SK-N-SH (cell line): ENCODE data around the gene STX1A. TPM values are rescaled to one million over a fixed set of nuclear protein-coding genes. Genes with fewer than 3 reads are reported as not detected.
"Not testable (repeated sequence)": the region's sequence is repeated elsewhere in the genome, so short reads cannot be mapped to it uniquely, and the experiment has no call there.

Experiments
- CTCF ChIA-PET: fragments of 300-600, 350-600 bp; formaldehyde crosslinking; extraction: SDS; loops from one replicate; lab custom pipeline; 2021; lab: Yijun Ruan, JAX
- POLR2A ChIA-PET: fragments of 350-600 bp; sonication (Branson Sonifier 250); formaldehyde crosslinking; extraction: SDS; loops from one replicate; lab custom pipeline; 2020; ENCODE audit warnings: antibody characterized with exemption, inconsistent platforms; lab: Yijun Ruan, JAX
- DNase-seq: peaks from one replicate; pipeline ENCODE4 v3.0.0; 2012
- H2AFZ ChIP-seq: fragments of 200-600 bp; sonication (generic); 2 replicates; pipeline ENCODE4 v1.8.1; 2016; ENCODE audit warnings: antibody characterized with exemption, mild to moderate bottlenecking, low read depth
- H3F3A ChIP-seq: fragments of 200-600 bp; sonication (generic); replicated peaks from 2 replicates; pipeline ENCODE3; 2016; ENCODE audit warnings: antibody characterized with exemption, mild to moderate bottlenecking; ENCODE audit not compliant: insufficient read depth
- H3K27ac ChIP-seq, 2 experiments: fragments of 200-500 bp in 1 of 2; fragments of 200-600 bp in 1 of 2; sonication (Bioruptor generic) in 1 of 2; sonication (generic), shearing (Covaris generic) in 1 of 2; 2 replicates each; pipeline versions ENCODE4 v1.5.1 to v1.6.1; 2014 to 2016; ENCODE audit warnings: low read depth in 2 of 2, inconsistent platforms in 1 of 2, low read length in 1 of 2, mild to moderate bottlenecking in 1 of 2, mixed read lengths in 1 of 2
- H3K27me3 ChIP-seq: fragments of 200-600 bp; sonication (generic), shearing (Covaris generic); 2 replicates; pipeline ENCODE4 v1.6.1; 2016; ENCODE audit warnings: mixed run types; ENCODE audit not compliant: insufficient read depth
- H3K36me3 ChIP-seq, 2 experiments: fragments of 200-500 bp in 1 of 2; fragments of 200-600 bp in 1 of 2; sonication (Bioruptor generic) in 1 of 2; sonication (generic) in 1 of 2; replicated peaks in 1 of 2; 2 replicates each; pipeline versions ENCODE3 to v1.5.1; 2014 to 2016; ENCODE audit warnings: low read length in 1 of 2, mild to moderate bottlenecking in 1 of 2; ENCODE audit not compliant: insufficient read depth in 2 of 2, control insufficient read depth in 1 of 2
- H3K4me1 ChIP-seq, 2 experiments: fragments of 200-500 bp in 1 of 2; fragments of 200-600 bp in 1 of 2; sonication (Bioruptor generic) in 1 of 2; sonication (generic), shearing (Covaris generic) in 1 of 2; 2 replicates each; pipeline versions ENCODE4 v1.5.1 to v1.6.1; 2014 to 2016; ENCODE audit warnings: low read depth in 1 of 2, low read length in 1 of 2, mixed run types in 1 of 2; ENCODE audit not compliant: insufficient read depth in 2 of 2, control insufficient read depth in 1 of 2
- H3K4me2 ChIP-seq: fragments of 200-600 bp; sonication (generic), shearing (Covaris generic); 2 replicates; pipeline ENCODE4 v1.6.1; 2017; ENCODE audit warnings: mixed run types
- H3K4me3 ChIP-seq, 2 experiments: fragments of 200-500 bp in 1 of 2; fragments of 200-600 bp in 1 of 2; sonication (Bioruptor generic) in 1 of 2; sonication (generic), shearing (Covaris generic) in 1 of 2; 2 replicates each; pipeline versions ENCODE4 v1.5.1 to v1.8.1; 2014 to 2016; ENCODE audit warnings: low read depth in 2 of 2, inconsistent platforms in 1 of 2, low read length in 1 of 2, mild to moderate bottlenecking in 1 of 2, mixed read lengths in 1 of 2, moderate library complexity in 1 of 2
- H3K79me2 ChIP-seq: fragments of 200-600 bp; sonication (generic); 2 replicates; pipeline ENCODE4 v1.8.1; 2017; ENCODE audit warnings: mild to moderate bottlenecking; ENCODE audit not compliant: insufficient read depth
- H3K9ac ChIP-seq: fragments of 200-600 bp; sonication (generic); 2 replicates; pipeline ENCODE4 v1.6.1; 2017; ENCODE audit warnings: mixed run types
- H3K9me2 ChIP-seq: fragments of 200-600 bp; sonication (generic); 2 replicates; pipeline ENCODE4 v1.6.1; 2017; ENCODE audit warnings: mixed run types
- H3K9me3 ChIP-seq: fragments of 200-600 bp; sonication (generic); 2 replicates; pipeline ENCODE4 v1.6.1; 2017; ENCODE audit warnings: mixed run types, mild to moderate bottlenecking, moderate library complexity
- H4K20me1 ChIP-seq: fragments of 200-600 bp; sonication (generic); 2 replicates; pipeline ENCODE4 v1.6.1; 2017; ENCODE audit warnings: mild to moderate bottlenecking, mixed run types; ENCODE audit not compliant: insufficient read depth
- ELF1 ChIP-seq: IDR thresholded peaks from 2 replicates; pipeline ENCODE4 v1.4.0; 2012
- EP300 ChIP-seq, 2 experiments: IDR thresholded peaks; 2 replicates each; pipeline versions ENCODE4 v1.4.0 to v1.6.1; 2012; ENCODE audit warnings: borderline replicate concordance in 1 of 2, low read depth in 1 of 2, low read length in 1 of 2
- MAX ChIP-seq: IDR thresholded peaks from 2 replicates; pipeline ENCODE4 v1.4.0; 2012; ENCODE audit warnings: low read depth
- RAD21 ChIP-seq: IDR thresholded peaks from 2 replicates; pipeline ENCODE4 v1.6.1; 2012; ENCODE audit warnings: mild to moderate bottlenecking, low read length
- TCF12 ChIP-seq: IDR thresholded peaks from 2 replicates; pipeline ENCODE4 v1.4.0; 2012
- TEAD4 ChIP-seq: IDR thresholded peaks from 2 replicates; pipeline ENCODE4 v1.4.0; 2012; ENCODE audit warnings: mild to moderate bottlenecking, borderline replicate concordance; ENCODE audit not compliant: insufficient read depth
- WGBS: methylation state at CpG from one replicate; pipeline ENCODE4 v1.1.6; 2017; ENCODE audit warnings: low lambda C conversion rate; 5-methylcytosine and 5-hydroxymethylcytosine counted together
- polyA plus RNA-seq, 3 experiments: library from polyadenylated mRNA; depleted of rRNA; stranded (reverse); fragments of >200 nt; gene quantifications; 2 replicates each; pipeline ENCODE4 v1.2.3, GENCODE V29; 2012

The STX1A gene
- polyA plus RNA-seq, 1 of the 3 experiments (the other 2 are of a cell fraction) = 91.1 TPM

- H3K27me3 ChIP-seq, H3K4me2 ChIP-seq, H3K9me2 ChIP-seq, H3K9ac ChIP-seq, H3K9me3 ChIP-seq, H2AFZ ChIP-seq, DNase-seq, H3K4me3 ChIP-seq: not testable (repeated sequence)
- peaks cover 6 to 44% of the 10 kb centered on the region in 2 experiments; a peak in 3 of 4 replicates for H3K4me1 ChIP-seq
- 94% methylated on average over 6 of the region's 6 CpGs for WGBS
- ChIA-PET POLR2A (interaction anchor here (1.3 kb wide), 1 partner anchor 13 kb away, joined by 3 read pairs; no protein-coding TSS in a partner anchor), CTCF (interaction anchor here (1.0 to 3.3 kb wide), 4 partner anchors 11 to 106 kb away, joined by 3 to 15 read pairs (median 9); no protein-coding TSS in a partner anchor)
- peaks cover 96% of the 10 kb centered on the region for H4K20me1 ChIP-seq
- H3K79me2 ChIP-seq = peaks cover 98% of the 10 kb centered on the region
- peaks cover 55% of the 10 kb centered on the region for H3F3A ChIP-seq
- 0 out of 4 replicates have a peak overlapping the region, but pooled peaks of 1 of the 2 experiments have one; percentile 0 for H3K27ac ChIP-seq
- H3K36me3 ChIP-seq = peaks cover 7 to 46% of the 10 kb centered on the region in 2 experiments
Observed at GRCh38 chr7:73713319-73713718, 6.2 kb downstream of the STX1A start.

GRCh38 chr7:73712773-73713172, 6.7 kb downstream of the STX1A start:
- Histone ChIP-seq H3K9ac (no peak overlapping the region), H3K4me3 (no peak overlapping the region), H2AFZ (no peak overlapping the region), H3K27me3 (no peaks in the 10 kb centered on the region), H3K9me3 (no peaks in the 10 kb centered on the region), H4K20me1 (peaks cover 94% of the 10 kb centered on the region), H3K4me1 (peaks cover under 1 to 49% of the 10 kb centered on the region in 2 experiments; a peak in 3 of 4 replicates), H3K27ac (0 out of 4 replicates have a peak overlapping the region, but pooled peaks of 1 of the 2 experiments have one; percentile 0), H3K4me2 (no peak overlapping the region), H3K36me3 (peaks cover 8 to 51% of the 10 kb centered on the region in 2 experiments), H3K9me2 (no peaks in the 10 kb centered on the region), H3K79me2 (peaks cover 98% of the 10 kb centered on the region), H3F3A (peaks cover 58% of the 10 kb centered on the region)
- no peak for TF ChIP-seq MAX
- no peak for TF ChIP-seq EP300 (IDR thresholded peaks at IDR 0.05; ENCODE audit: borderline replicate concordance in 1 of 2, low read depth in 1 of 2, low read length in 1 of 2)
- no peak for TF ChIP-seq RAD21
- TF ChIP-seq ELF1 = no peak
- DNase-seq = no peak
- CTCF ChIA-PET = interaction anchor here (1.0 to 3.3 kb wide), 7 partner anchors 11 to 106 kb away, joined by 3 to 20 read pairs (median 13); no protein-coding TSS in a partner anchor
- POLR2A ChIA-PET = no interaction called here
- 46% methylated on average over 1 of the region's 1 CpG for WGBS

- CTCF ChIA-PET = interaction anchor here (1.0 to 4.5 kb wide), 6 partner anchors 8 to 102 kb away, joined by 3 to 27 read pairs (median 6); partner anchors contain the start of gene VPS37D
- POLR2A ChIA-PET = no interaction called here
- peaks cover 13 to 40% of the 10 kb centered on the region in 2 experiments for H3K36me3 ChIP-seq
Observed at GRCh38 chr7:73708961-73709549, 10.4 kb downstream of the STX1A start.

More at GRCh38 chr7:73708961-73709549, 10.4 kb downstream of the STX1A start:
- Histone ChIP-seq H3K79me2 (peaks cover 82% of the 10 kb centered on the region), H3K9me2 (no peaks in the 10 kb centered on the region), H3F3A (peaks cover 68% of the 10 kb centered on the region)
- no peak for DNase-seq
- no peak for TF ChIP-seq TEAD4
- no peak for TF ChIP-seq TCF12
- TF ChIP-seq, all 33 proteins: peak for 0
- H3K27ac ChIP-seq = no peak overlapping the region
- no peaks in the 10 kb centered on the region for H3K9me3 ChIP-seq
- peaks cover 78% of the 10 kb centered on the region for H4K20me1 ChIP-seq
- no peak overlapping the region for H3K9ac ChIP-seq
- 92% methylated on average over 15 of the region's 16 CpGs for WGBS
- H2AFZ ChIP-seq = no peak overlapping the region
- H3K4me1 ChIP-seq = peaks cover 0 to 53% of the 10 kb centered on the region in 2 experiments; a peak in 3 of 4 replicates
- H3K4me3 ChIP-seq = no peak overlapping the region
- no peak overlapping the region for H3K4me2 ChIP-seq
- no peaks in the 10 kb centered on the region for H3K27me3 ChIP-seq
